22Rv1 (cell line): ENCODE results near the gene NDUFB4.

Source experiments
- H3K27ac ChIP-seq: fragments of 450-650 bp; 2 replicates; pipeline ENCODE4 v1.5.1; 2017
- CTCF ChIP-seq: fragments of 450-650 bp; IDR thresholded peaks from 2 replicates; pipeline ENCODE4 v1.5.1; 2017; ENCODE audit warnings: mild to moderate bottlenecking
- ZFX ChIP-seq: fragments of 450-650 bp; IDR thresholded peaks from 2 replicates; pipeline ENCODE4 v1.6.1; 2017; ENCODE audit warnings: antibody characterized with exemption, borderline replicate concordance

NDUFB4 gene

GRCh38 chr3:120642368-120642948 is 46.3 kb downstream of the NDUFB4 start:
- no peak for TF ChIP-seq ZFX
- TF ChIP-seq CTCF: no peak
- H3K27ac ChIP-seq: no peak overlapping the region

GRCh38 chr3:120645083-120645845 is 49.1 kb downstream of the NDUFB4 start:
- no peak overlapping the region for H3K27ac ChIP-seq
- TF ChIP-seq CTCF: no peak
- TF ChIP-seq ZFX: no peak

- TF ChIP-seq ZFX (no peak), CTCF (no peak)
- no peak overlapping the region for H3K27ac ChIP-seq
Observed at GRCh38 chr3:120646771-120647432, 50.8 kb downstream of the NDUFB4 start.

GRCh38 chr3:120648290-120648689 is 52.2 kb downstream of the NDUFB4 start:
- no peak overlapping the region for H3K27ac ChIP-seq
- TF ChIP-seq ZFX: no peak
- no peak for TF ChIP-seq CTCF

GRCh38 chr3:120649830-120650233 is 53.7 kb downstream of the NDUFB4 start:
- H3K27ac ChIP-seq: peak overlapping the region; percentile 21; the same call in 1 of the 2 replicates
- TF ChIP-seq ZFX (no peak), CTCF (no peak)

- H3K27ac ChIP-seq: peak overlapping the region; percentile 21; the same call in 1 of the 2 replicates
- no peak for TF ChIP-seq ZFX
- TF ChIP-seq CTCF: no peak
Observed at GRCh38 chr3:120650311-120650710, 54.2 kb downstream of the NDUFB4 start.
